Measurements from ENCODE around the gene PCTP.

DNA sequence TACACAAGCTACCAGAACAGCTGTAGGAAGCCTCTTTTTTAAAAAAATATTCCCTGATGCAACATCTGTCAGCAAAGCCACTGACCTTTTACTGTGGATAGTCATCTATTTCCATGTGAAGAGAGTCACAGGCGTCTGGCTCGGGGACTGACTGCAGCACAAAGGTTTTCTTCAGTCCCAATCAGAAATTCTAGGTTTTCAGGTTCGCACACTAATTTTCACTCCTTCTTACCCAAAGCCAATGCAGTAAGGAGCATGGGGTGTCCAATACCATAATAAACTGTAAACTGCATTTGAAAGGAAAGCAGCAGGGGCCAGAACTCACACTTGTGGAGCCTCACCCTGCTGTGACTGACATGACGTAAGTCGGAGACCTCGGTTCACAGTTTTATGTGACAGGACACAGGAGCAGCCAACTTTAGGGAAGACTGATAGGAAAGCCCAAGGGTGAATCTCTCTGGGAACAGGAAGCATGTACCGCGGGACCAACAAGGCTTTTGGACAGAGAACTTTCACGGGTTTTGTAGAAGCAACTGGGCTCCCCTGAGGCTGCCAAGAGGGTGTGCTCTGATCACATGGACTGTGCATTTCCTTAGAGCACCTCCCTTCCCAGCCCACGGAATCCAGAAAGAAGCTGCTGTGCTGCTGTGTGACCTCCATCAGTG lies 19.1 kb upstream of the PCTP start:
- TF ChIP-seq, protein P1, sequence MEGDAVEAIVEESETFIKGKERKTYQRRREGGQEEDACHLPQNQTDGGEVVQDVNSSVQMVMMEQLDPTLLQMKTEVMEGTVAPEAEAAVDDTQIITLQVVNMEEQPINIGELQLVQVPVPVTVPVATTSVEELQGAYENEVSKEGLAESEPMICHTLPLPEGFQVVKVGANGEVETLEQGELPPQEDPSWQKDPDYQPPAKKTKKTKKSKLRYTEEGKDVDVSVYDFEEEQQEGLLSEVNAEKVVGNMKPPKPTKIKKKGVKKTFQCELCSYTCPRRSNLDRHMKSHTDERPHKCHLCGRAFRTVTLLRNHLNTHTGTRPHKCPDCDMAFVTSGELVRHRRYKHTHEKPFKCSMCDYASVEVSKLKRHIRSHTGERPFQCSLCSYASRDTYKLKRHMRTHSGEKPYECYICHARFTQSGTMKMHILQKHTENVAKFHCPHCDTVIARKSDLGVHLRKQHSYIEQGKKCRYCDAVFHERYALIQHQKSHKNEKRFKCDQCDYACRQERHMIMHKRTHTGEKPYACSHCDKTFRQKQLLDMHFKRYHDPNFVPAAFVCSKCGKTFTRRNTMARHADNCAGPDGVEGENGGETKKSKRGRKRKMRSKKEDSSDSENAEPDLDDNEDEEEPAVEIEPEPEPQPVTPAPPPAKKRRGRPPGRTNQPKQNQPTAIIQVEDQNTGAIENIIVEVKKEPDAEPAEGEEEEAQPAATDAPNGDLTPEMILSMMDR (IDR thresholded peaks at IDR 0.05; ENCODE audit: low read length) = no peak
- TF ChIP-seq EZH2 (IDR thresholded peaks at IDR 0.05; ENCODE audit: borderline replicate concordance, low read length) = no peak

Measured in OCI-LY1 (cell line).